HL-60 (cell line): ENCODE data around the gene FBXO48.

ENCODE experiments used
- TF ChIP-seq, protein P1 (sequence below): IDR thresholded peaks from one replicate; pipeline ENCODE4 v1.5.1; 2011; ENCODE audit warnings: low read length, control low read depth, inconsistent platforms; ENCODE audit not compliant: insufficient read depth
- TF ChIP-seq, protein P2 (sequence below): IDR thresholded peaks from 2 replicates; pipeline ENCODE4 v1.6.1; 2012; ENCODE audit warnings: low read depth; ENCODE audit not compliant: insufficient replicate concordance

DNA sequence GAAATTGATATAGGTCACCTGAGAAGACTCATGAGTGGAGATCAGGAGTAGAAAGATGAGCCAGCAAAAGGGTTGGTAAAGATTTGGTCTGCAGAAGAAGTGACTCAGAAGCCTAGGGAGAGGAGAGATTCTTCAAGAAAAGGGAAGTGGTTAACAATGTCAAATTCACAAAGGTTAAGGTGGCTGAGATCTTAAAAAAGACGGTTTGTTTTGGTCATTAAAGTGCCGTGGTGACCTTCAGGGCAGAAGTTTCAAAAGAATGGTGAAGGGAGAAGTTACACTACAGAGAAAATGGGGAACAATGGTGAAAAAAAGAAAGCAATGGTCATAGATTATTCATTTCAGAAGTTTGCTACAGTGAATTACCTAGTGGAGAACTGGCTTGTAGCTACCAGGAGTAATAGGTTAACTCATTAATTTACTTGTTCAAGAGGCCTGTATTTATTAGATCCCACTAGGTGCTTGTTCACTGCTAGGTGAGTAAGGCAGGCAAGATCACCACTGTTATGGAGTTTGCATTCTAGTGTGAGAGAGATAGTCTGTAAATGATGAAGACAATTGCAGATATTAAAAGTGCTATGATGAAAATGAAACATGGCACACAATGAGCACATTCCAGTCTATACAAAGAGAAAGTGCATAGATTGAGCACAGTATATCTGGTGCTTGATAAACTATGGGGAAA, 43.0 kb downstream of the FBXO48 start:
- TF ChIP-seq, protein P1, sequence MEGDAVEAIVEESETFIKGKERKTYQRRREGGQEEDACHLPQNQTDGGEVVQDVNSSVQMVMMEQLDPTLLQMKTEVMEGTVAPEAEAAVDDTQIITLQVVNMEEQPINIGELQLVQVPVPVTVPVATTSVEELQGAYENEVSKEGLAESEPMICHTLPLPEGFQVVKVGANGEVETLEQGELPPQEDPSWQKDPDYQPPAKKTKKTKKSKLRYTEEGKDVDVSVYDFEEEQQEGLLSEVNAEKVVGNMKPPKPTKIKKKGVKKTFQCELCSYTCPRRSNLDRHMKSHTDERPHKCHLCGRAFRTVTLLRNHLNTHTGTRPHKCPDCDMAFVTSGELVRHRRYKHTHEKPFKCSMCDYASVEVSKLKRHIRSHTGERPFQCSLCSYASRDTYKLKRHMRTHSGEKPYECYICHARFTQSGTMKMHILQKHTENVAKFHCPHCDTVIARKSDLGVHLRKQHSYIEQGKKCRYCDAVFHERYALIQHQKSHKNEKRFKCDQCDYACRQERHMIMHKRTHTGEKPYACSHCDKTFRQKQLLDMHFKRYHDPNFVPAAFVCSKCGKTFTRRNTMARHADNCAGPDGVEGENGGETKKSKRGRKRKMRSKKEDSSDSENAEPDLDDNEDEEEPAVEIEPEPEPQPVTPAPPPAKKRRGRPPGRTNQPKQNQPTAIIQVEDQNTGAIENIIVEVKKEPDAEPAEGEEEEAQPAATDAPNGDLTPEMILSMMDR = no peak
- TF ChIP-seq, protein P2, sequence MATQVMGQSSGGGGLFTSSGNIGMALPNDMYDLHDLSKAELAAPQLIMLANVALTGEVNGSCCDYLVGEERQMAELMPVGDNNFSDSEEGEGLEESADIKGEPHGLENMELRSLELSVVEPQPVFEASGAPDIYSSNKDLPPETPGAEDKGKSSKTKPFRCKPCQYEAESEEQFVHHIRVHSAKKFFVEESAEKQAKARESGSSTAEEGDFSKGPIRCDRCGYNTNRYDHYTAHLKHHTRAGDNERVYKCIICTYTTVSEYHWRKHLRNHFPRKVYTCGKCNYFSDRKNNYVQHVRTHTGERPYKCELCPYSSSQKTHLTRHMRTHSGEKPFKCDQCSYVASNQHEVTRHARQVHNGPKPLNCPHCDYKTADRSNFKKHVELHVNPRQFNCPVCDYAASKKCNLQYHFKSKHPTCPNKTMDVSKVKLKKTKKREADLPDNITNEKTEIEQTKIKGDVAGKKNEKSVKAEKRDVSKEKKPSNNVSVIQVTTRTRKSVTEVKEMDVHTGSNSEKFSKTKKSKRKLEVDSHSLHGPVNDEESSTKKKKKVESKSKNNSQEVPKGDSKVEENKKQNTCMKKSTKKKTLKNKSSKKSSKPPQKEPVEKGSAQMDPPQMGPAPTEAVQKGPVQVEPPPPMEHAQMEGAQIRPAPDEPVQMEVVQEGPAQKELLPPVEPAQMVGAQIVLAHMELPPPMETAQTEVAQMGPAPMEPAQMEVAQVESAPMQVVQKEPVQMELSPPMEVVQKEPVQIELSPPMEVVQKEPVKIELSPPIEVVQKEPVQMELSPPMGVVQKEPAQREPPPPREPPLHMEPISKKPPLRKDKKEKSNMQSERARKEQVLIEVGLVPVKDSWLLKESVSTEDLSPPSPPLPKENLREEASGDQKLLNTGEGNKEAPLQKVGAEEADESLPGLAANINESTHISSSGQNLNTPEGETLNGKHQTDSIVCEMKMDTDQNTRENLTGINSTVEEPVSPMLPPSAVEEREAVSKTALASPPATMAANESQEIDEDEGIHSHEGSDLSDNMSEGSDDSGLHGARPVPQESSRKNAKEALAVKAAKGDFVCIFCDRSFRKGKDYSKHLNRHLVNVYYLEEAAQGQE = no peak
